Immature natural killer cell (primary cell): Measurements from ENCODE around the gene SVEP1. TPM values are rescaled to one million over a fixed set of nuclear protein-coding genes. Genes with fewer than 3 reads are reported as not detected.
"Not testable (repeated sequence)": the region's sequence is repeated elsewhere in the genome, so short reads cannot be mapped to it uniquely, and the experiment has no call there.

Experiments used
- DNase-seq, 3 donors: peaks; one replicate each; pipeline ENCODE4 v3.0.0; 2022; ENCODE audit warnings: mixed read lengths in 1 of 3
- H3K27ac Mint-ChIP-seq, 6 donors: one replicate each; pipeline ENCODE4 v1.8.0; 2020; ENCODE audit warnings: mixed read lengths in 6 of 6, mild to moderate bottlenecking in 5 of 6, inconsistent platforms in 4 of 6, moderate library complexity in 3 of 6
- H3K27me3 Mint-ChIP-seq, 3 donors: one replicate each; pipeline ENCODE4 v1.8.0; 2020 to 2021; ENCODE audit warnings: low read depth in 3 of 3, mild to moderate bottlenecking in 3 of 3, mixed read lengths in 3 of 3, moderate library complexity in 3 of 3, inconsistent platforms in 1 of 3
- H3K36me3 Mint-ChIP-seq, 3 donors: one replicate each; pipeline ENCODE4 v1.8.0; 2020; ENCODE audit warnings: mixed read lengths in 3 of 3, inconsistent platforms in 2 of 3, mild to moderate bottlenecking in 2 of 3
- H3K4me1 Mint-ChIP-seq, 2 donors: one replicate each; pipeline ENCODE4 v1.8.0; 2020; ENCODE audit warnings: inconsistent platforms in 2 of 2, mild to moderate bottlenecking in 2 of 2, mixed read lengths in 2 of 2, moderate library complexity in 1 of 2
- H3K4me3 Mint-ChIP-seq, 5 donors: one replicate each; pipeline ENCODE4 v1.8.0; 2020; ENCODE audit warnings: mild to moderate bottlenecking in 5 of 5, mixed read lengths in 5 of 5, inconsistent platforms in 3 of 5, moderate library complexity in 3 of 5
- H3K9me3 Mint-ChIP-seq, 6 donors: one replicate each; pipeline ENCODE4 v1.8.0; 2020; ENCODE audit warnings: mild to moderate bottlenecking in 6 of 6, mixed read lengths in 6 of 6, inconsistent platforms in 4 of 6, moderate library complexity in 3 of 6
- polyA plus RNA-seq, 3 donors: library from polyadenylated mRNA; unstranded; fragments of 300-500 nt; fragmentation: Illumina TruSeq; gene quantifications; one replicate each; pipeline ENCODE4 v1.2.3, GENCODE V29; 2021

Gene SVEP1
- under 1 TPM in 1 of 3 donors, not detected in 2; 0.03 TPM for polyA plus RNA-seq

DNA sequence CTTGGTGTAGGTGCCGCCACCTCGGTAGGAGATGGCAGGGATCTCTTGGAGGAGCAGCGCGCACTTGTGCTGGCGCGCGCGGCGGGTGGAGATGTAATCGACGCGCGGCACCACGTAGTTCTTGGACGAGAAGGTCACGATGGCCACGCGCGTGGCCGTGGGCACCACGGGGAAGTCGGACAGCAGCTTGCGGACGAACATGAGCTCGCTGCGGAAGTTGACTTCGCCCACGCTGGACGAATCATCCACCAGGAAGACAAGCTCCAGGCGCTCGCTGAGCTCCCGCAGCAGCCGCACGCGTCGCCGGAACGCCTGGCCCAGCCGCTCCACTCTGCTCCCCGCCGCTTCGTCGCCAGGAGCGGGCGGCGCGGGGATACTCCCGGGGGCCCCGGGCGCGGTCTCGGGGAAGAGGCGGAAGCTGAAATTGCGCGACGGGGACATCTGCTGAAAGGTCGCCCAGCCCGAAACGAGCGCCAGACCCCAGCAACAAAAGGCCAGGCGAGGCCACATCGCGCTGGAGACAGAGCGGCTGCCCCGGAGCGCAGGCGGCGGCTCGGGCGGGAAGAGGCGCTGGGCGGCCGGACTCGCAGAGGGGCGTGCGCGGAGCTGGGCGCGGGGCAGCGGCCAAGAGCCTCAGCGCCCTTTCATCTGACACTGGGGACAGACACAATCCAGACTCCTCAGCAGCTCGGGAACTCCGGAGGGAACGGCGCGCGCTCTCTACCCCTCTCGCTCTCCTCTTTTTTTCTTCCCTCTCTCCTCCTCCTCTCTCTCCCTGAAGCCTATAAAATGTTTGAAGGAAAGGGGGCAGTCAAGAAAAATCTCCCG is at the start of gene SVEP1:
SVEP1 (minus strand) TSS at position 708 of the 828 bp plus-strand sequence; CDS start at position 510, 198 bp downstream.
- Mint-ChIP-seq H3K27ac (no peak within 1 kb of the TSS), H3K4me3 (peak within 1 kb of the TSS in 1 of 5 donors; percentile 21), H3K9me3 (peaks cover 5 to 31% (median 10%) of the 10 kb centered on the region in 6 donors), H3K4me1 (no peaks in the 10 kb centered on the region), H3K27me3 (peaks cover 9 to 12% (median 11%) of the 10 kb centered on the region in 3 donors), H3K36me3 (peaks cover 0 to 4% (median 0%) of the 10 kb centered on the region in 3 donors)
- DNase-seq: no peak

DNA sequence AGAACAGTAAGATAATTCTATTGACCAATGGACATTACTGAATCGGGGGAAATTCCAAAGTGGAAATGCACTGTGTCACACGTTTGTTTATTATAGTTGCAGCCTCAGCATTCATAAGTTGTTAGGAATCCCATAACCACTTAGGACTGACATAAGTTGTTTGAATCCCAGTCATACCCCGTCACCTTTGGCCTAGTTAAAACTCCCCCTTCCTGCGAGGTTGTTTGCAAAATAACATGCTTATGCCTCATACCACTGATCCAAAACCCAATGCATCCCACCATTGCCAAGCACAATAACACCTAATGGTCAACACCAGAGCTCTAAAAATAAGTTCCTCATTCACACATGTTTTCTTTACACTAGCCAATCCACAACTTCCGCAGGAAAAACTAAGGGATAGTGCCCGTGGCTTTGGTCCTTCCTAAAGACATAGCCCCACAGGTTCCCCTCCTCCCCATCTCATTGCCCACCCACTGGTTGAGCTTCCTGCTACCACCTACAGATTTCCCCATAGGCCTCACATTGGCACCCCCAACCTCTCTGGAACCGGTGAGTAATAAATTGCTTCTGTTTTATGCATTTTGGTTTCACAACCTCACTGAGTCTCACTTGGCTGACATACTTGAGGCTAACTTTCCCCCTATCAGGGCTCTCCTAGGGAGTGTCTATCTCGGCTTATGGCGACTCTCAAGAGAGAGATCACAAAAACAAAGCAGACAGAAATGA is 46.7 kb upstream of the SVEP1 start:
- Mint-ChIP-seq H3K4me1 (no peaks in the 10 kb centered on the region), H3K4me3 (no peak overlapping the region), H3K27ac (no peak overlapping the region), H3K27me3 (peaks cover 0 to 3% (median 0%) of the 10 kb centered on the region in 3 donors), H3K9me3 (no peaks in the 10 kb centered on the region), H3K36me3 (no peaks in the 10 kb centered on the region)
- no peak for DNase-seq

DNA sequence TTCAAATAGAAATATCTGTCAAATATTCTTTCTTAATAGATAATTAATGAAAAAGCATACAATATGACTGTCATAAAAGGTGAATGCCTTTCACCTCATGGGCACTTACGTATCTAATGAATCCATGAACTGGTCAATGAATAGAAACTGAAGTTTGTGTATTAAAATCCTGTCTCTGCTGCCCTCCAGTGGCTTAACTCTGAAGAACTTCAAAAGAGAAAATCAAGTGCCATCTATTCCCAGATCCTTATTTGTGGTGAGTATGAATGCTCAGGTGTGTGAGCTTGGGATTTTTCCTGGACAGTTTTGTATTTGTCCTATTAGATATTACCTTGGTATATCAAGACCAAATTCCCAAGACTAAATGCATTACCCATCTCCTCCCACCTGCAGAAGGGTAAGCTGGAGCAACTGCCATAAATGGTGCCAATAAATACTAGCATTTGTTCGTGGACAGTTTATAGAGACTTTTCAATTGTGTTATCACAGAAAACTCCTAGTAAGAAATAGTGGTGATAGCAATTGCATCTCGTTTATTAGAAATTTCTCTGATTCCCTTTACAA is 44.0 kb upstream of the SVEP1 start:
- no peak overlapping the region for H3K4me3 Mint-ChIP-seq
- no peaks in the 10 kb centered on the region for H3K4me1 Mint-ChIP-seq
- no peak overlapping the region for H3K27ac Mint-ChIP-seq
- peaks cover 0 to 3% (median 0%) of the 10 kb centered on the region in 3 donors for H3K27me3 Mint-ChIP-seq
- no peak for DNase-seq
- H3K36me3 Mint-ChIP-seq: no peaks in the 10 kb centered on the region
- peaks cover 0 to 4% (median 0%) of the 10 kb centered on the region in 6 donors for H3K9me3 Mint-ChIP-seq

- H3K27me3 Mint-ChIP-seq: peaks cover 0 to 3% (median 0%) of the 10 kb centered on the region in 3 donors
- H3K4me3 Mint-ChIP-seq: no peak overlapping the region
- no peak for DNase-seq
- H3K27ac Mint-ChIP-seq: no peak overlapping the region
- no peaks in the 10 kb centered on the region for H3K36me3 Mint-ChIP-seq
- no peaks in the 10 kb centered on the region for H3K4me1 Mint-ChIP-seq
- peaks cover 0 to 4% (median 0%) of the 10 kb centered on the region in 6 donors for H3K9me3 Mint-ChIP-seq
These were observed 42.8 kb upstream of the SVEP1 start for GRCh38 chr9:110622368-110622767.

DNA sequence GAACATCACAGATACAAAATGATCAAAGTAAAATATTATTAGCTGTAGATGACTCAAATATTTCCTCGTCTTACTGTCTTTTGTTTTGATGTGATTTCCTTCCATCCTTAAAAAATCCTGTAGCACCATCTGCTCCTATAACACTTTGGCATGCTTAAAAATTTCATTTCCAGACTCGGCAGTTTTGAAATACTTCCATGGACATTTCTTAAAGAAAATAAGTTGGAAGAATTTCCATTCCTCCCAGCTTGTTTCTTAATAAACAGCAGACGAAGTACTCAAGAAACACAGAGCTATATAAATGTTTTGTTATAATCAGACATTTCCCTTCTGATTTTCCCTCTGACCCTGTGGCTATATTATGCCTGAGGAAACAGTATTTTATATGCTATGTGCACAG is 41.2 kb upstream of the SVEP1 start:
- Mint-ChIP-seq H3K4me3 (no peak overlapping the region), H3K27ac (no peak overlapping the region), H3K9me3 (peaks cover 0 to 5% (median 0%) of the 10 kb centered on the region in 6 donors)

GRCh38 chr9:110619831-110620230 is 40.3 kb upstream of the SVEP1 start:
- Mint-ChIP-seq H3K4me1 (no peaks in the 10 kb centered on the region), H3K36me3 (no peaks in the 10 kb centered on the region), H3K27me3 (peaks cover 0 to under 1% (median 0%) of the 10 kb centered on the region in 3 donors), H3K9me3 (peaks cover 0 to 5% (median 2%) of the 10 kb centered on the region in 6 donors), H3K4me3 (no peak overlapping the region), H3K27ac (no peak overlapping the region)
- DNase-seq: no peak

More for the DNA sequence above, 41.2 kb upstream of the SVEP1 start:
- no peak for DNase-seq
- no peaks in the 10 kb centered on the region for H3K4me1 Mint-ChIP-seq
- H3K27me3 Mint-ChIP-seq: peaks cover 0 to 3% (median 0%) of the 10 kb centered on the region in 3 donors
- H3K36me3 Mint-ChIP-seq: no peaks in the 10 kb centered on the region

GRCh38 chr9:110615498-110615897 is 36.0 kb upstream of the SVEP1 start:
- no peak overlapping the region for H3K4me3 Mint-ChIP-seq
- no peak for DNase-seq
- no peak overlapping the region for H3K27ac Mint-ChIP-seq
- H3K36me3 Mint-ChIP-seq: no peaks in the 10 kb centered on the region
- H3K27me3 Mint-ChIP-seq: peaks cover 0 to 1% (median 0%) of the 10 kb centered on the region in 3 donors
- peaks cover 0 to 14% (median 5%) of the 10 kb centered on the region in 6 donors for H3K9me3 Mint-ChIP-seq
- H3K4me1 Mint-ChIP-seq: no peaks in the 10 kb centered on the region

DNA sequence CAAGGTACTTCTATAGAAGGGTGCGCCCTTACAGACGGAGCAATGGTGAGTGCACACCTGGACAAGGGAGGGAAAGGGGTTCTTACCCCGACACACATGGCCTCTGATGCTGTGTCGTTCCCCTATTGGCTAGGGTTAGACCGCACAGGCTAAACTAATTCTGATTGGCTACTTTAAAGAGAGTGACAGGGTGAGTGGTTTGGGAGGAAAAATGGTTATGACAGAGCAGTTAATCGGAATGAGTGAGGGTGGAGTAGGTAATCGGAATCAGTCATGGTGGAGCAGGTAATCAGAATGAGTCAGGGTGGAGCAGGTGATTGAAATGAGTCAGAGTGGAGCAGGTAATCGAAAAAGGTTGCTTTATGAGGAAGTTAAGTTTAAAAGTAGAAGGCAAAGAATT is 35.0 kb upstream of the SVEP1 start:
- H3K36me3 Mint-ChIP-seq, H3K4me1 Mint-ChIP-seq, H3K27ac Mint-ChIP-seq, H3K27me3 Mint-ChIP-seq, DNase-seq, H3K4me3 Mint-ChIP-seq: not testable (repeated sequence)
- H3K9me3 Mint-ChIP-seq: peaks cover 0 to 13% (median 8%) of the 10 kb centered on the region in 6 donors

DNA sequence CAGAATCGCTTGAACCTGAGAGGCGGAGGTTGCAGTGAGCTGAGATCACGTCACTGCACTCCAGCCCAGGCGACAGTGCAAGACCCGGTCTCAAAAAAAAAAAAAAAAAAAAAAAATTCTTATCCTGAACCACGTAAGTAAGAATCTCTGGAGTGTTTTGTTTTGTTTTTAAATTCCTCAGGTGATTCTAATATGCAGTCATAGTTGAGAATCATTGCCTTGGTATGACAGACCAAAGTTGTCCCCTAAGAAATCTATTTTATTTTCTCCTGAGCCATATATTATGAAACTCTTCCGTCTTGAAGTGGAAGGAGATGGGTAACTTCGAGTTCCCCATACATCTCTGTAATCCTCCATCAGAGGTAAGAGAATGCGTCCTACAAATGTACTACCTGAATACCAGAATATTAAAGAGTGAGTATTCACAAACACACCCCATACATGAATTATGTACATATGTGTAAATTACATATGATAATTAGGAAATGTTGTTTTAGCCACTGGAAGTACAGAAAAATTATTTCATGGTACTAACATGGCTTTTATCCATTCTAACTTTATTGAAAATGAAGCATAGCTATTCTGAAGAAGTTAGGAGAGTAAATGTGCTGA is 26.7 kb upstream of the SVEP1 start:
- Mint-ChIP-seq H3K9me3 (peaks cover 0 to 17% (median 7%) of the 10 kb centered on the region in 6 donors), H3K4me3 (no peak overlapping the region), H3K36me3 (peaks cover 0 to 6% (median 0%) of the 10 kb centered on the region in 3 donors), H3K27me3 (peaks cover 0 to 3% (median 1%) of the 10 kb centered on the region in 3 donors), H3K4me1 (no peaks in the 10 kb centered on the region), H3K27ac (no peak overlapping the region)
- DNase-seq: no peak

DNA sequence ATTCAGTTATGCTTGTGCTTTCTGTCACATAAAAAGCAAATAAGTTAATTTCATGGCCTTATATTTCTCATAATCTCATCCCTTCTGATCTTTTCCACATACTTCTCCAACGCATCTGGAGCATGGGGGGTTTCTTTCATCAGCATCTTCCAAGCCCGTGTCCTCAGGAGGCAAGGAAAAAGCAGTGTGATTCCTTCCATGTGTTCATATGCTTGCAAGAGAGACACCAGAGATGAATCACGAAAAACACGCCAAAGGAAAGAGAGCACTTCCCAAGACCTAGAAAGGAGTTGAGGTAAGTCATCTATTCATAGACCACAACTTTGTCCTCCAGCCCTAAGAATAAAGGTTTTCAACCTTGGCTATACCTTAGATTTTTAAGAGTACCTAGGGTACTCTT is 26.0 kb upstream of the SVEP1 start:
- DNase-seq: no peak
- Mint-ChIP-seq H3K27me3 (peaks cover 1 to 3% (median 1%) of the 10 kb centered on the region in 3 donors), H3K4me1 (no peaks in the 10 kb centered on the region), H3K9me3 (peaks cover 0 to 16% (median 5%) of the 10 kb centered on the region in 6 donors), H3K36me3 (peaks cover 0 to 6% (median 0%) of the 10 kb centered on the region in 3 donors), H3K4me3 (no peak overlapping the region), H3K27ac (no peak overlapping the region)

- H3K4me3 Mint-ChIP-seq: no peak overlapping the region
- no peaks in the 10 kb centered on the region for H3K4me1 Mint-ChIP-seq
- DNase-seq: no peak
- H3K9me3 Mint-ChIP-seq: peaks cover 0 to 9% (median 3%) of the 10 kb centered on the region in 6 donors
- peaks cover 1 to 3% (median 1%) of the 10 kb centered on the region in 3 donors for H3K27me3 Mint-ChIP-seq
- H3K27ac Mint-ChIP-seq: no peak overlapping the region
- H3K36me3 Mint-ChIP-seq: peaks cover 0 to 6% (median 0%) of the 10 kb centered on the region in 3 donors
These were observed 24.6 kb upstream of the SVEP1 start for GRCh38 chr9:110604171-110604601.

DNA sequence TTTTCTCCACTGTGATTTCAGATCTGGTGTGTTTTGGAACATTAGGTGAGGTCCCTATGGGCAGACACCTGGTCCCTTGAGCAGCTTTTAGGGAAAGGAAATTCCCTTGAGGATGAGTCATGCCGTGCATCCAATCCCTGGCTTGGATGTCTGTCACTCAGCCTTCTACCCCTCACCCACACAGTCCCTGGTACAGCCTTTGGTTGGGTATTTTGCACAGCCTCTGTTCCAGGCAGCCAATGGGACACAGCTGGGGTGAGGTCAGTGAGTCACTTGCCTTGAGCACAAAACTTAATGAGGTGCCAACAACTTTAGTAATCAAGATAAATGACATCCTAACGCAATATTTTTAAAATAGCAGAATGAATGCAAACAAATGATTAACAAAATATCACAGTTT is 22.7 kb upstream of the SVEP1 start:
- Mint-ChIP-seq H3K27ac (no peak overlapping the region), H3K9me3 (peaks cover 3 to 10% (median 6%) of the 10 kb centered on the region in 6 donors), H3K27me3 (peaks cover 1 to 3% (median 3%) of the 10 kb centered on the region in 3 donors), H3K4me1 (no peaks in the 10 kb centered on the region), H3K4me3 (no peak overlapping the region), H3K36me3 (peaks cover 0 to 6% (median 0%) of the 10 kb centered on the region in 3 donors)
- DNase-seq: no peak

- no peak for DNase-seq
- Mint-ChIP-seq H3K9me3 (peaks cover 3 to 13% (median 7%) of the 10 kb centered on the region in 6 donors), H3K27me3 (peaks cover 1 to 3% (median 3%) of the 10 kb centered on the region in 3 donors), H3K36me3 (peaks cover 0 to 6% (median 0%) of the 10 kb centered on the region in 3 donors), H3K4me1 (no peaks in the 10 kb centered on the region), H3K4me3 (no peak overlapping the region), H3K27ac (no peak overlapping the region)
These were observed 21.6 kb upstream of the SVEP1 start for GRCh38 chr9:110601098-110601497.
